HG02840 (cell line): ENCODE results near the gene LRMDA.

ENCODE experiments used
- ATAC-seq: cut with Tn5 transposase; IDR thresholded peaks from one replicate; pipeline ENCODE4 v1.9.1; 2021; ENCODE audit warnings: mild to moderate bottlenecking, moderate library complexity, moderate number of reproducible peaks; ENCODE audit not compliant: unreplicated experiment, low FRiP score

The LRMDA gene

GRCh38 chr10:76451911-76452310 is 1020.5 kb downstream of the LRMDA start:
- ATAC-seq, result no peak

GRCh38 chr10:76453332-76453731 is 1021.9 kb downstream of the LRMDA start:
- ATAC-seq, result no peak

- no peak for ATAC-seq
Measured at GRCh38 chr10:76453997-76454396, 1022.6 kb downstream of the LRMDA start.

GRCh38 chr10:76454506-76455140 is 1023.2 kb downstream of the LRMDA start:
- no peak for ATAC-seq

- no peak for ATAC-seq
Measured at GRCh38 chr10:76456197-76456596, 1024.8 kb downstream of the LRMDA start.

- ATAC-seq, result no peak
Measured at GRCh38 chr10:76459016-76459730, 1027.7 kb downstream of the LRMDA start.

- no peak for ATAC-seq
Measured at GRCh38 chr10:76461024-76461423, 1029.6 kb downstream of the LRMDA start.

- ATAC-seq, result no peak
Measured at GRCh38 chr10:76463111-76463510, 1031.7 kb downstream of the LRMDA start.

GRCh38 chr10:76466836-76467503 is 1035.5 kb downstream of the LRMDA start:
- ATAC-seq, result no peak

GRCh38 chr10:76469675-76470074 is 1038.3 kb downstream of the LRMDA start:
- no peak for ATAC-seq

GRCh38 chr10:76479103-76479790 is 1047.8 kb downstream of the LRMDA start:
- ATAC-seq, result no peak

GRCh38 chr10:76481178-76481577 is 1049.8 kb downstream of the LRMDA start:
- ATAC-seq, result no peak

- ATAC-seq, result no peak
Measured at GRCh38 chr10:76487582-76487981, 1056.2 kb downstream of the LRMDA start.

- no peak for ATAC-seq
Measured at GRCh38 chr10:76488602-76489001, 1057.2 kb downstream of the LRMDA start.

GRCh38 chr10:76491216-76491615 is 1059.8 kb downstream of the LRMDA start:
- no peak for ATAC-seq

- no peak for ATAC-seq
Measured at GRCh38 chr10:76492026-76492425, 1060.6 kb downstream of the LRMDA start.

- no peak for ATAC-seq
Measured at GRCh38 chr10:76492678-76493472, 1061.5 kb downstream of the LRMDA start.

- ATAC-seq, result no peak
Measured at GRCh38 chr10:76497666-76498065, 1066.2 kb downstream of the LRMDA start.

GRCh38 chr10:76504823-76505222 is 1073.4 kb downstream of the LRMDA start:
- no peak for ATAC-seq

- ATAC-seq, result no peak
Measured at GRCh38 chr10:76509446-76509845, 1078.0 kb downstream of the LRMDA start.
